ENCODE data around the gene CHCHD5. TPM values are rescaled to one million over a fixed set of nuclear protein-coding genes. Genes with fewer than 3 reads are reported as not detected.

Gene CHCHD5
- total and polyA plus RNA-seq, 10 of the 15 experiments (the other 5 are each of a cell fraction or from before 2014, with no cell fraction given) = 16.4 to 118 (median 45.2) TPM

GRCh38 chr2:112633708-112634107 lies 49.3 kb downstream of the CHCHD5 start:
- ATAC-seq (no peak), FAIRE-seq (no peak), DNase-seq (ENCODE audit: low read depth, low spot score) (no peak)
- H3K4me2 ChIP-seq (ENCODE audit: control insufficient read depth, insufficient read depth) = no peak overlapping the region
- H2AFZ ChIP-seq (ENCODE audit: control insufficient read depth, low read depth, low read length) = no peak overlapping the region
- ChIA-PET POLR2A (interaction anchor here (0.6 to 13.6 kb wide), 9 partner anchors 11 to 690 kb away, joined by 3 to 143 read pairs (median 4); partner anchors contain the start of gene SLC20A1), CTCF (interaction anchor here (0.9 to 16.6 kb wide), 10 partner anchors 7 to 307 kb away, joined by 3 to 671 read pairs (median 10); partner anchors contain the start of gene SLC20A1), SMC1A (ENCODE audit: uncharacterized antibody, unreplicated experiment) (interaction anchor here (0.8 to 15.4 kb wide), 11 partner anchors 9 to 116 kb away, joined by 3 to 455 read pairs (median 11); partner anchors contain the start of genes NT5DC4 and SLC20A1), RAD21 (ENCODE audit: unreplicated experiment) (interaction anchor here (1.3 to 16.3 kb wide), 5 partner anchors 13 to 92 kb away, joined by 5 to 494 read pairs (median 44); partner anchors contain the start of gene NT5DC4)
- H3K9me3 ChIP-seq (replicated peaks; ENCODE audit: control insufficient read depth, insufficient read depth, low read length) = no peaks in the 10 kb centered on the region
- no peaks in the 10 kb centered on the region for H3K36me3 ChIP-seq (ENCODE audit: control insufficient read depth in 2 of 2, insufficient read depth in 2 of 2, low read length in 1 of 2)
- in situ Hi-C loops (cut with MboI) (no loop called here), intact Hi-C loops (cut with micrococcal nuclease; ENCODE audit: unreplicated experiment) (no loop called here)
- no peak overlapping the region for H3K27ac ChIP-seq (ENCODE audit: control insufficient read depth, insufficient read depth)
- no peak overlapping the region for H3K4me3 ChIP-seq
- peaks cover 39% of the 10 kb centered on the region for H3K4me1 ChIP-seq (ENCODE audit: control insufficient read depth, insufficient read depth, low read length)
- no peaks in the 10 kb centered on the region; a peak in 1 of 4 replicates for H3K27me3 ChIP-seq (replicated peaks in 1 of 2; ENCODE audit: control insufficient read depth in 2 of 2, insufficient read depth in 2 of 2, low read length in 1 of 2)
- TF ChIP-seq MTA2 (IDR thresholded peaks at IDR 0.05; ENCODE audit: low read depth) = no peak
- no peak for TF ChIP-seq RELA (IDR thresholded peaks at IDR 0.05; ENCODE audit: borderline replicate concordance, partially characterized antibody)
- no peak for TF ChIP-seq YBX1 (IDR thresholded peaks at IDR 0.05)
- no peak for TF ChIP-seq ZNF592 (IDR thresholded peaks at IDR 0.05)
- no peak for TF ChIP-seq SMC3 (IDR thresholded peaks at IDR 0.05; ENCODE audit: borderline replicate concordance, low read length)
- TF ChIP-seq IRF5 (IDR thresholded peaks at IDR 0.05; ENCODE audit: borderline replicate concordance) = no peak
- TF ChIP-seq BRCA1 (IDR thresholded peaks at IDR 0.05; ENCODE audit: low read depth, low read length) = no peak
- TF ChIP-seq ETV6 (conservative IDR thresholded peaks at IDR 0.05 in 1 of 2, IDR thresholded peaks at IDR 0.05 in 1 of 2; ENCODE audit: borderline replicate concordance in 1 of 2, low read depth in 1 of 2) = no peak
- TF ChIP-seq CBX5 (IDR thresholded peaks at IDR 0.05; ENCODE audit: low read depth) = no peak
- no peak for TF ChIP-seq NFXL1 (IDR thresholded peaks at IDR 0.05; ENCODE audit: borderline replicate concordance)
- no peak for TF ChIP-seq ZNF274 (IDR thresholded peaks at IDR 0.05; ENCODE audit: insufficient read depth, insufficient read length)
- TF ChIP-seq MTA3 (IDR thresholded peaks at IDR 0.05; ENCODE audit: borderline replicate concordance, low read length) = no peak
- no peak for TF ChIP-seq NR2F1 (conservative IDR thresholded peaks at IDR 0.05)
- TF ChIP-seq JUND (IDR thresholded peaks at IDR 0.05; ENCODE audit: low read depth, low read length) = no peak
- no peak for TF ChIP-seq SREBF2 (IDR thresholded peaks at IDR 0.05; ENCODE audit: low read length)
- no peak for TF ChIP-seq IKZF1 (conservative IDR thresholded peaks at IDR 0.05)
- TF ChIP-seq, protein P1, sequence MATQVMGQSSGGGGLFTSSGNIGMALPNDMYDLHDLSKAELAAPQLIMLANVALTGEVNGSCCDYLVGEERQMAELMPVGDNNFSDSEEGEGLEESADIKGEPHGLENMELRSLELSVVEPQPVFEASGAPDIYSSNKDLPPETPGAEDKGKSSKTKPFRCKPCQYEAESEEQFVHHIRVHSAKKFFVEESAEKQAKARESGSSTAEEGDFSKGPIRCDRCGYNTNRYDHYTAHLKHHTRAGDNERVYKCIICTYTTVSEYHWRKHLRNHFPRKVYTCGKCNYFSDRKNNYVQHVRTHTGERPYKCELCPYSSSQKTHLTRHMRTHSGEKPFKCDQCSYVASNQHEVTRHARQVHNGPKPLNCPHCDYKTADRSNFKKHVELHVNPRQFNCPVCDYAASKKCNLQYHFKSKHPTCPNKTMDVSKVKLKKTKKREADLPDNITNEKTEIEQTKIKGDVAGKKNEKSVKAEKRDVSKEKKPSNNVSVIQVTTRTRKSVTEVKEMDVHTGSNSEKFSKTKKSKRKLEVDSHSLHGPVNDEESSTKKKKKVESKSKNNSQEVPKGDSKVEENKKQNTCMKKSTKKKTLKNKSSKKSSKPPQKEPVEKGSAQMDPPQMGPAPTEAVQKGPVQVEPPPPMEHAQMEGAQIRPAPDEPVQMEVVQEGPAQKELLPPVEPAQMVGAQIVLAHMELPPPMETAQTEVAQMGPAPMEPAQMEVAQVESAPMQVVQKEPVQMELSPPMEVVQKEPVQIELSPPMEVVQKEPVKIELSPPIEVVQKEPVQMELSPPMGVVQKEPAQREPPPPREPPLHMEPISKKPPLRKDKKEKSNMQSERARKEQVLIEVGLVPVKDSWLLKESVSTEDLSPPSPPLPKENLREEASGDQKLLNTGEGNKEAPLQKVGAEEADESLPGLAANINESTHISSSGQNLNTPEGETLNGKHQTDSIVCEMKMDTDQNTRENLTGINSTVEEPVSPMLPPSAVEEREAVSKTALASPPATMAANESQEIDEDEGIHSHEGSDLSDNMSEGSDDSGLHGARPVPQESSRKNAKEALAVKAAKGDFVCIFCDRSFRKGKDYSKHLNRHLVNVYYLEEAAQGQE (IDR thresholded peaks at IDR 0.05; ENCODE audit: low read depth, low read length) = no peak
- H3K9ac ChIP-seq (ENCODE audit: control insufficient read depth, insufficient read depth, low read length) = no peak overlapping the region
- 75% methylated on average over 5 of the region's 5 CpGs for WGBS (ENCODE audit: insufficient coverage, insufficient replicate concordance, low lambda C conversion rate, missing lambda C conversion rate)
- no peaks in the 10 kb centered on the region for H4K20me1 ChIP-seq (ENCODE audit: control insufficient read depth, insufficient read depth)
- H3K79me2 ChIP-seq (ENCODE audit: control insufficient read depth, insufficient read depth, low read length) = no peaks in the 10 kb centered on the region
- no TSS peak for BruUV-seq (replicated peaks)
